Neural cell (in vitro differentiated cells): ENCODE results near the gene IFI6. TPM values are rescaled to one million over a fixed set of nuclear protein-coding genes. Genes with fewer than 3 reads are reported as not detected.

Source experiments
- H2AFZ ChIP-seq: fragments of 200-600, 300-800 bp; sonication (generic), shearing (Covaris generic); 2 replicates; pipeline ENCODE4 v1.6.0; 2014; ENCODE audit warnings: low read depth, mild to moderate bottlenecking, antibody characterized with exemption, low read length, moderate library complexity
- H3F3A ChIP-seq: fragments of 200-600 bp; shearing (Covaris generic); 2 replicates; pipeline ENCODE4 v1.6.1; 2016; ENCODE audit warnings: mild to moderate bottlenecking, moderate library complexity, mixed read lengths, antibody characterized with exemption, low read length; ENCODE audit not compliant: insufficient read depth, poor library complexity, severe bottlenecking
- H3K27ac ChIP-seq: fragments of 200-600, 300-800 bp; sonication (generic), shearing (Covaris generic); 2 replicates; pipeline ENCODE4 v1.5.1; 2014; ENCODE audit warnings: mild to moderate bottlenecking, low read length, moderate library complexity
- H3K27me3 ChIP-seq: fragments of 300-800, 200-600 bp; sonication (generic), shearing (Covaris generic); 2 replicates; pipeline ENCODE4 v1.6.0; 2014; ENCODE audit warnings: mild to moderate bottlenecking, low read depth, low read length, moderate library complexity; ENCODE audit not compliant: insufficient read depth
- H3K36me3 ChIP-seq: fragments of 300-800, 200-600 bp; sonication (generic), shearing (Covaris generic); 2 replicates; pipeline ENCODE4 v1.5.1; 2014; ENCODE audit warnings: mild to moderate bottlenecking, antibody characterized with exemption, low read length, moderate library complexity; ENCODE audit not compliant: insufficient read depth
- H3K4me2 ChIP-seq: fragments of 300-800, 200-600 bp; sonication (generic), shearing (Covaris generic); 2 replicates; pipeline ENCODE4 v1.6.0; 2014; ENCODE audit warnings: mild to moderate bottlenecking, low read length
- H3K4me3 ChIP-seq: fragments of 300-800, 200-600 bp; sonication (generic), shearing (Covaris generic); 2 replicates; pipeline ENCODE4 v1.5.1; 2014; ENCODE audit warnings: mild to moderate bottlenecking, low read length, moderate library complexity
- H3K79me2 ChIP-seq: fragments of 200-600 bp; shearing (Covaris generic); replicated peaks from 2 replicates; pipeline ENCODE4 v1.6.0; 2014; ENCODE audit warnings: mild to moderate bottlenecking, low read length, moderate library complexity; ENCODE audit not compliant: insufficient read depth
- H3K9ac ChIP-seq: fragments of 300-800, 200-600 bp; sonication (generic), shearing (Covaris generic); 2 replicates; pipeline ENCODE4 v1.6.1; 2016; ENCODE audit warnings: mild to moderate bottlenecking, low read length, mixed read lengths
- H3K9me2 ChIP-seq: fragments of 200-600 bp; shearing (Covaris generic); 2 replicates; pipeline ENCODE4 v1.6.1; 2016; ENCODE audit warnings: mild to moderate bottlenecking, low read length, mixed read lengths; ENCODE audit not compliant: insufficient read depth
- H3K9me3 ChIP-seq: fragments of 200-600, 300-800 bp; sonication (generic), shearing (Covaris generic); 2 replicates; pipeline ENCODE4 v1.6.1; 2016; ENCODE audit warnings: mild to moderate bottlenecking, mixed run types, low read length, moderate library complexity, mixed read lengths
- H4K20me1 ChIP-seq: fragments of 200-600 bp; shearing (Covaris generic); 2 replicates; pipeline ENCODE4 v1.6.1; 2016; ENCODE audit warnings: mild to moderate bottlenecking, mixed run types; ENCODE audit not compliant: insufficient read depth
- CTCF ChIP-seq: fragments of 450-650 bp; IDR thresholded peaks from 2 replicates; pipeline ENCODE4 v1.5.1; 2014; ENCODE audit warnings: antibody characterized with exemption, mild to moderate bottlenecking, moderate library complexity; ENCODE audit not compliant: poor library complexity, severe bottlenecking
- EP300 ChIP-seq: fragments of 450-650 bp; conservative IDR thresholded peaks from 2 replicates; pipeline ENCODE4 v1.6.1; 2014; ENCODE audit warnings: antibody characterized with exemption, mild to moderate bottlenecking, moderate library complexity; ENCODE audit not compliant: poor library complexity, severe bottlenecking
- EZH2 ChIP-seq: fragments of 200-600, 300-800 bp; shearing (Covaris generic), sonication (generic); IDR thresholded peaks from 2 replicates; pipeline ENCODE4 v1.6.1; 2014; ENCODE audit warnings: antibody characterized with exemption, low read length, borderline replicate concordance, mild to moderate bottlenecking; ENCODE audit not compliant: insufficient read depth, poor library complexity, severe bottlenecking
- MXI1 ChIP-seq: fragments of 450-650 bp; conservative IDR thresholded peaks from 2 replicates; pipeline ENCODE4 v1.6.1; 2014; ENCODE audit warnings: antibody characterized with exemption, mild to moderate bottlenecking; ENCODE audit not compliant: poor library complexity, severe bottlenecking
- POLR2AphosphoS5 ChIP-seq: IDR thresholded peaks from 2 replicates; pipeline ENCODE4 v1.6.1; 2012
- RAD21 ChIP-seq: fragments of 450-650 bp; conservative IDR thresholded peaks from 2 replicates; pipeline ENCODE4 v1.6.1; 2014; ENCODE audit warnings: antibody characterized with exemption, mild to moderate bottlenecking, moderate library complexity
- REST ChIP-seq: IDR thresholded peaks from 2 replicates; pipeline ENCODE4 v1.6.1; 2012; ENCODE audit warnings: borderline replicate concordance
- SMC3 ChIP-seq: fragments of 450-650 bp; conservative IDR thresholded peaks from 2 replicates; pipeline ENCODE4 v1.6.1; 2014; ENCODE audit warnings: antibody characterized with exemption, mild to moderate bottlenecking, moderate library complexity; ENCODE audit not compliant: poor library complexity
- TAF1 ChIP-seq: IDR thresholded peaks from 2 replicates; pipeline ENCODE4 v1.6.1; 2012; ENCODE audit warnings: low read depth
- polyA plus RNA-seq: library from polyadenylated mRNA; depleted of rRNA; stranded (reverse); fragments of >200 nt; gene quantifications from 2 replicates; pipeline ENCODE4 v1.2.3, GENCODE V29; 2014

The IFI6 gene
- polyA plus RNA-seq, 1 donor from 2014 or later = 0.35 TPM

GRCh38 chr1:27650171-27650538, 21.8 kb downstream of the IFI6 start:
- Histone ChIP-seq H3K9me3 (no peaks in the 10 kb centered on the region), H3K79me2 (no peaks in the 10 kb centered on the region), H3K9ac (no peak overlapping the region), H2AFZ (no peak overlapping the region), H3K27me3 (no peaks in the 10 kb centered on the region), H3K4me2 (no peak overlapping the region), H4K20me1 (no peaks in the 10 kb centered on the region), H3K27ac (no peak overlapping the region), H3F3A (no peaks in the 10 kb centered on the region), H3K36me3 (no peaks in the 10 kb centered on the region), H3K4me3 (no peak overlapping the region), H3K9me2 (no peaks in the 10 kb centered on the region)
- TF ChIP-seq MXI1 (no peak), CTCF (no peak), EZH2 (no peak), SMC3 (no peak), POLR2AphosphoS5 (no peak), EP300 (no peak), RAD21 (no peak), TAF1 (no peak), REST (no peak)

- Histone ChIP-seq H4K20me1 (no peaks in the 10 kb centered on the region), H3F3A (no peaks in the 10 kb centered on the region), H3K9me3 (no peaks in the 10 kb centered on the region), H3K9ac (no peak overlapping the region), H3K9me2 (no peaks in the 10 kb centered on the region), H2AFZ (no peak overlapping the region), H3K4me3 (no peak overlapping the region), H3K36me3 (no peaks in the 10 kb centered on the region), H3K27me3 (no peaks in the 10 kb centered on the region), H3K27ac (no peak overlapping the region), H3K79me2 (no peaks in the 10 kb centered on the region), H3K4me2 (no peak overlapping the region)
- TF ChIP-seq RAD21 (no peak), SMC3 (no peak), EP300 (no peak), TAF1 (no peak)
Observed at GRCh38 chr1:27649306-27649635, 22.7 kb downstream of the IFI6 start.
